Erythroblast (primary cell): ENCODE data around the gene TMC3.

Source experiments
- GATA1 ChIP-seq: IDR thresholded peaks from 2 replicates; pipeline ENCODE4 v1.6.1; 2011; ENCODE audit warnings: low read depth, mild to moderate bottlenecking, control low read depth, low read length, moderate library complexity
- POLR2A ChIP-seq: IDR thresholded peaks from 2 replicates; pipeline ENCODE4 v1.6.1; 2011; ENCODE audit warnings: mild to moderate bottlenecking, low read length

DNA sequence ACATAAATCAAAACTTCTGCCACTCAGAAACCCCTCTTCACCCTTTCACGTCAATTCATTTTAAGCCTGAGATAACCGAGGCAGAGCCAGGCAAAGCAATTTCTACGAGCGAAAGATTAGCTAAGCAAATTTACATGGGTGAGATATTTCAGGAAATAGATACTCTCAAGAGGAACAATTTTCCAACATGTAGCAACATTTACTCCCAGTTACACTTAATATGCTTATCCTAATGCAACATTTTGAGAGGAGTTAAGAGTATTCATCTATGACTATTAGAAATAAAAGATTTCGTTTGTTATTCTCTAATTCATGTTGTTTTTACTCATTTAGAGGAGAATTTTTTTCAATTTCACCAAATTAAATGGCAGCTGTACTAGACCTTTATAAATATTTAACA lies 837 bp downstream of the TMC3 start:
- TF ChIP-seq POLR2A (no peak), GATA1 (no peak)
